Bronchial epithelial cell (primary cell): Measurements from ENCODE around the gene MUC5AC. TPM values are rescaled to one million over a fixed set of nuclear protein-coding genes. Genes with fewer than 3 reads are reported as not detected.
"Not testable (repeated sequence)": the region's sequence is repeated elsewhere in the genome, so short reads cannot be mapped to it uniquely, and the experiment has no call there.

ENCODE experiments used
- DNase-seq: peaks from one replicate; pipeline ENCODE4 v3.0.0-alpha.2; 2010; ENCODE audit warnings: low read depth
- FAIRE-seq: peaks from 2 replicates; lab custom pipeline; 2011; peaks lifted over from hg19 to GRCh38; lab: Jason Lieb, UNC
- H3K27me3 ChIP-seq: 2 replicates; pipeline ENCODE4 v1.5.1; 2011; ENCODE audit warnings: low read length; ENCODE audit not compliant: control insufficient read depth, insufficient read depth
- H3K36me3 ChIP-seq: 2 replicates; pipeline ENCODE4 v1.5.1; 2011; ENCODE audit warnings: low read length; ENCODE audit not compliant: control insufficient read depth, insufficient read depth
- H3K4me3 ChIP-seq: 2 replicates; pipeline ENCODE4 v1.5.1; 2011; ENCODE audit warnings: mild to moderate bottlenecking, low read depth, low read length, control low read depth
- CTCF ChIP-seq: IDR thresholded peaks from 2 replicates; pipeline ENCODE4 v1.5.1; 2011; ENCODE audit warnings: mild to moderate bottlenecking, moderate library complexity, low read length, control low read depth, inconsistent platforms; ENCODE audit not compliant: insufficient read depth, severe bottlenecking
- total RNA-seq: library from RNA; depleted of rRNA; stranded (reverse); fragments of >200 nt; gene quantifications from 2 replicates; pipeline ENCODE4 v1.2.1, GENCODE V29; 2014

Gene MUC5AC
- total RNA-seq, 1 donor from 2014 or later = under 0.01 TPM

- Histone ChIP-seq H3K27me3 (no peaks in the 10 kb centered on the region), H3K4me3 (no peak overlapping the region), H3K36me3 (no peaks in the 10 kb centered on the region)
- DNase-seq (no peak), FAIRE-seq (no peak)
- TF ChIP-seq CTCF = no peak
Measured at GRCh38 chr11:1181420-1181819, 23.7 kb downstream of the MUC5AC start.

GRCh38 chr11:1181853-1182535, 24.2 kb downstream of the MUC5AC start:
- no peak overlapping the region for H3K4me3 ChIP-seq
- FAIRE-seq = no peak
- H3K36me3 ChIP-seq = no peaks in the 10 kb centered on the region

GRCh38 chr11:1184139-1184538, 26.4 kb downstream of the MUC5AC start:
- H3K4me3 ChIP-seq, DNase-seq, FAIRE-seq, H3K36me3 ChIP-seq, H3K27me3 ChIP-seq: not testable (repeated sequence)

More at GRCh38 chr11:1181853-1182535, 24.2 kb downstream of the MUC5AC start:
- no peaks in the 10 kb centered on the region for H3K27me3 ChIP-seq
- no peak for DNase-seq
- no peak for TF ChIP-seq CTCF

- not testable (repeated sequence) for H3K4me3 ChIP-seq, FAIRE-seq, DNase-seq, H3K36me3 ChIP-seq, H3K27me3 ChIP-seq
Measured at GRCh38 chr11:1188451-1189130, 30.8 kb downstream of the MUC5AC start.

- not testable (repeated sequence) for FAIRE-seq, H3K4me3 ChIP-seq, H3K27me3 ChIP-seq, DNase-seq, H3K36me3 ChIP-seq
Measured at GRCh38 chr11:1189816-1190215, 32.1 kb downstream of the MUC5AC start.

- H3K4me3 ChIP-seq, H3K36me3 ChIP-seq, FAIRE-seq, DNase-seq, H3K27me3 ChIP-seq: not testable (repeated sequence)
Measured at GRCh38 chr11:1191786-1192470, 34.2 kb downstream of the MUC5AC start.

- FAIRE-seq = no peak
- H3K36me3 ChIP-seq = no peaks in the 10 kb centered on the region
- no peaks in the 10 kb centered on the region for H3K27me3 ChIP-seq
- no peak for TF ChIP-seq CTCF
- no peak overlapping the region for H3K4me3 ChIP-seq
- no peak for DNase-seq
Measured at GRCh38 chr11:1192741-1193325, 35.1 kb downstream of the MUC5AC start.
